NT2/D1 (cell line): ENCODE data around the gene CPA3.

Experiments used
- SUZ12 ChIP-seq: IDR thresholded peaks from 2 replicates; pipeline ENCODE4 v1.6.1; 2011; ENCODE audit not compliant: insufficient read length, insufficient read depth; ENCODE audit errors: extremely low read depth
- YY1 ChIP-seq: IDR thresholded peaks from 2 replicates; pipeline ENCODE4 v1.6.1; 2011; ENCODE audit not compliant: insufficient read length, insufficient read depth

GRCh38 chr3:148825476-148825875 lies 39.6 kb upstream of the CPA3 start:
- TF ChIP-seq SUZ12 (no peak), YY1 (no peak)
